Fibroblast of lung (primary cell): Measurements from ENCODE around the gene PIK3C2G. TPM values are rescaled to one million over a fixed set of nuclear protein-coding genes. Genes with fewer than 3 reads are reported as not detected.

Experiments
- DNase-seq, 2 donors: peaks; one replicate each; pipeline versions ENCODE4 v3.0.0 to v3.0.0-alpha.2; 2010; ENCODE audit warnings: low read depth in 2 of 2
- H2AFZ ChIP-seq: 2 replicates; pipeline ENCODE4 v1.5.1; 2012; ENCODE audit warnings: low read length, control low read depth, inconsistent platforms
- H3K27ac ChIP-seq: 2 replicates; pipeline ENCODE4 v1.5.1; 2011; ENCODE audit warnings: low read length, control low read depth; ENCODE audit not compliant: insufficient read depth
- H3K27me3 ChIP-seq: 2 replicates; pipeline ENCODE4 v1.5.1; 2011; ENCODE audit warnings: mild to moderate bottlenecking, low read length; ENCODE audit not compliant: control insufficient read depth, insufficient read depth
- H3K36me3 ChIP-seq: 2 replicates; pipeline ENCODE4 v1.5.1; 2011; ENCODE audit warnings: low read length; ENCODE audit not compliant: control insufficient read depth, insufficient read depth
- H3K4me1 ChIP-seq: 2 replicates; pipeline ENCODE4 v1.5.1; 2011; ENCODE audit warnings: low read length; ENCODE audit not compliant: control insufficient read depth, insufficient read depth; ENCODE audit errors: extremely low read depth
- H3K4me2 ChIP-seq: 2 replicates; pipeline ENCODE4 v1.5.1; 2011; ENCODE audit warnings: low read length, control low read depth; ENCODE audit not compliant: insufficient read depth; ENCODE audit errors: extremely low read depth
- H3K4me3 ChIP-seq, 4 experiments: fragments of 200-600 bp in 1 of 4; sonication (generic) in 1 of 4; replicated peaks in 1 of 4; 2 replicates each; pipeline ENCODE4 v1.5.1; 2011 to 2016; ENCODE audit warnings: low read length in 4 of 4, low read depth in 3 of 4, mild to moderate bottlenecking in 3 of 4, control low read depth in 2 of 4, inconsistent platforms in 1 of 4, mixed read lengths in 1 of 4; ENCODE audit not compliant: insufficient read depth in 1 of 4; ENCODE audit errors: control extremely low read depth in 1 of 4
- H3K79me2 ChIP-seq: 2 replicates; pipeline ENCODE4 v1.5.1; 2012; ENCODE audit warnings: mild to moderate bottlenecking, low read length, inconsistent platforms; ENCODE audit not compliant: control insufficient read depth, insufficient read depth
- H3K9ac ChIP-seq: 2 replicates; pipeline ENCODE4 v1.5.1; 2011; ENCODE audit warnings: mild to moderate bottlenecking, low read length, control low read depth; ENCODE audit not compliant: insufficient read depth
- H3K9me3 ChIP-seq: 2 replicates; pipeline ENCODE4 v1.5.1; 2012; ENCODE audit warnings: low read depth, low read length; ENCODE audit not compliant: control insufficient read depth, insufficient read depth
- H4K20me1 ChIP-seq: 2 replicates; pipeline ENCODE4 v1.5.1; 2011; ENCODE audit warnings: low read length; ENCODE audit not compliant: control insufficient read depth, insufficient read depth; ENCODE audit errors: extremely low read depth
- CTCF ChIP-seq, 2 donors: IDR thresholded peaks in 1 of 2; conservative IDR thresholded peaks in 1 of 2; 1 replicate in 1 of 2; 2 replicates in 1 of 2; pipeline ENCODE4 v1.5.1; 2011 to 2012; ENCODE audit warnings: low read length in 2 of 2, control low read depth in 1 of 2, inconsistent platforms in 1 of 2, low read depth in 1 of 2, mild to moderate bottlenecking in 1 of 2
- EZH2 ChIP-seq: IDR thresholded peaks from 2 replicates; pipeline ENCODE4 v1.5.1; 2012; ENCODE audit warnings: low read length, control low read depth, mild to moderate bottlenecking; ENCODE audit errors: missing control alignments
- polyA plus RNA-seq, 2 donors: library from polyadenylated mRNA; depleted of rRNA in 1 of 2; stranded (reverse) in 1 of 2; unstranded in 1 of 2; fragments of >200 nt; gene quantifications; 2 replicates each; pipeline ENCODE4 v1.2.1, GENCODE V29; 2011 to 2012; ENCODE audit warnings: missing spikeins in 1 of 2
- total RNA-seq: library from RNA; depleted of rRNA; stranded (reverse); fragments of >200 nt; gene quantifications from 2 replicates; pipeline ENCODE4 v1.2.1, GENCODE V29; 2014

Gene PIK3C2G
- total and polyA plus RNA-seq, 2 donors (not counting 1 experiment from before 2014, with no cell fraction given), result not detected

DNA sequence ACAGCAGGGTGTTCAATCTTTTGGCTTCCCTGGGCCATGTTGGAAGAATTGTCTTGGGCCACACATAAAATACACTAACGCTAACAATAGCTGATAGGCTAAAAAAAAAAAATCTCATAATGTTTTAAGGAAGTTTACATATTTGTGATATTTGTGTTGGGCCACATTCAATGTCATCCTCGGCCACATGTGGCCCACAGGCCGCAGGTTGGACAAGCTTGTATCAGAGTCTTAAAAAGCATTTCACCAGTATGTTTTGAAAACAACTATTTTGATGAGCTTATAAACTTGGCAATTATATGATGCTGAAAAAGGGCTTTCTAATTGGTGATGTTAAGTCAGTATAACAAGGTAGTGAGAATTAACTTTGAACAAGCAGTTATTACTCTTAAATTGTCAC, 78.9 kb downstream of the PIK3C2G start:
- Histone ChIP-seq H3K4me3 (no peak overlapping the region), H4K20me1 (no peaks in the 10 kb centered on the region), H3K27me3 (no peaks in the 10 kb centered on the region), H3K9me3 (no peaks in the 10 kb centered on the region), H3K27ac (no peak overlapping the region), H3K4me1 (no peaks in the 10 kb centered on the region), H3K4me2 (no peak overlapping the region), H3K79me2 (no peaks in the 10 kb centered on the region), H3K9ac (no peak overlapping the region), H3K36me3 (no peaks in the 10 kb centered on the region), H2AFZ (no peak overlapping the region)
- no peak for DNase-seq
- no peak for TF ChIP-seq CTCF (conservative IDR thresholded peaks at IDR 0.05 in 1 of 2, IDR thresholded peaks at IDR 0.05 in 1 of 2; ENCODE audit: low read depth in 1 of 2, low read length in 2 of 2)
- no peak for TF ChIP-seq EZH2

GRCh38 chr12:18340786-18341185, 79.5 kb downstream of the PIK3C2G start:
- H3K79me2 ChIP-seq, result no peaks in the 10 kb centered on the region
- no peaks in the 10 kb centered on the region for H3K27me3 ChIP-seq
- peak in 1 of 2 donors; percentile 16 for DNase-seq
- H3K4me3 ChIP-seq, result no peak overlapping the region
- no peak overlapping the region for H3K9ac ChIP-seq
- H3K4me1 ChIP-seq, result no peaks in the 10 kb centered on the region
- no peak overlapping the region for H2AFZ ChIP-seq
- no peaks in the 10 kb centered on the region for H3K36me3 ChIP-seq
- H3K4me2 ChIP-seq, result no peak overlapping the region
- H4K20me1 ChIP-seq, result no peaks in the 10 kb centered on the region
- H3K27ac ChIP-seq, result no peak overlapping the region
- H3K9me3 ChIP-seq, result no peaks in the 10 kb centered on the region
- TF ChIP-seq EZH2 (no peak), CTCF (conservative IDR thresholded peaks at IDR 0.05 in 1 of 2, IDR thresholded peaks at IDR 0.05 in 1 of 2; ENCODE audit: low read depth in 1 of 2, low read length in 2 of 2) (no peak)

DNA sequence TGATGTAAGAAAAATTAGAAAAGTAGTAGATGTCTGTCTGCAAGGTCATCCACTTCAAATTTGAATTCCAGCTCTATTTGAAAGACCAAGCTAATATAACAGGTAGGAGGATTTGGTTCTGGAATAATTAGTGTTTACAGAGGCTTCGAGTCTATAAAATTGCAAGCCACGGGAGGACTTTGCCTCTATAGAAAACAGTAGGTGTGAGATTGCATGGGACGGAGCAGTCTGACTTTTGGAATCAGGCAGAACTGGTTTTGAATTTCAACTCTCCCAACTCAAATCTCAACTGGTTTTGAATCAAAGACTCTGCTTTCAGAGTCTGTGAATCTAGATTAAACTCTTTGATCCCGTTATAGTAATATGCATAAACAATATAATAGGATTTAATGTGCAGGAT, 82.4 kb downstream of the PIK3C2G start:
- Histone ChIP-seq H2AFZ (no peak overlapping the region), H4K20me1 (no peaks in the 10 kb centered on the region), H3K27ac (no peak overlapping the region), H3K4me3 (no peak overlapping the region), H3K4me1 (no peaks in the 10 kb centered on the region), H3K9me3 (no peaks in the 10 kb centered on the region), H3K4me2 (no peak overlapping the region), H3K36me3 (no peaks in the 10 kb centered on the region), H3K79me2 (no peaks in the 10 kb centered on the region), H3K9ac (no peak overlapping the region), H3K27me3 (no peaks in the 10 kb centered on the region)
- DNase-seq, result no peak
- TF ChIP-seq CTCF (conservative IDR thresholded peaks at IDR 0.05 in 1 of 2, IDR thresholded peaks at IDR 0.05 in 1 of 2; ENCODE audit: low read depth in 1 of 2, low read length in 2 of 2) (no peak), EZH2 (no peak)
